Esophagus (tissue), 2 donors: ENCODE data around the gene AOAH. TPM values are rescaled to one million over a fixed set of nuclear protein-coding genes. Genes with fewer than 3 reads are reported as not detected.
"Not testable (repeated sequence)": the region's sequence is repeated elsewhere in the genome, so short reads cannot be mapped to it uniquely, and the experiment has no call there.

Experiments
- H3K27ac ChIP-seq, 2 donors: one replicate each; pipeline ENCODE4 v1.5.1; 2013; ENCODE audit warnings: low read depth in 2 of 2, mild to moderate bottlenecking in 2 of 2, inconsistent platforms in 1 of 2, low read length in 1 of 2, moderate library complexity in 1 of 2
- H3K27me3 ChIP-seq, 2 donors: one replicate each; pipeline ENCODE4 v1.6.1; 2013; ENCODE audit warnings: low read length in 2 of 2, control low read depth in 1 of 2, mild to moderate bottlenecking in 1 of 2; ENCODE audit not compliant: insufficient read depth in 2 of 2, control insufficient read depth in 1 of 2
- H3K36me3 ChIP-seq, 2 donors: one replicate each; pipeline ENCODE4 v1.6.1; 2013; ENCODE audit warnings: low read length in 1 of 2; ENCODE audit not compliant: control insufficient read depth in 2 of 2, insufficient read depth in 2 of 2
- H3K4me1 ChIP-seq, 2 donors: one replicate each; pipeline ENCODE4 v1.6.1; 2013; ENCODE audit warnings: low read length in 1 of 2; ENCODE audit not compliant: control insufficient read depth in 2 of 2, insufficient read depth in 2 of 2
- H3K4me3 ChIP-seq, 2 donors: one replicate each; pipeline ENCODE4 v1.5.1; 2013; ENCODE audit warnings: low read length in 2 of 2, mild to moderate bottlenecking in 2 of 2, low read depth in 1 of 2, moderate library complexity in 1 of 2
- H3K9me3 ChIP-seq, 2 donors: one replicate each; pipeline ENCODE4 v1.6.1; 2013; ENCODE audit warnings: mild to moderate bottlenecking in 2 of 2, low read depth in 1 of 2, low read length in 1 of 2, moderate library complexity in 1 of 2; ENCODE audit not compliant: control insufficient read depth in 2 of 2, insufficient read depth in 1 of 2
- WGBS, 2 donors: extraction: QIAGEN DNeasy Blood & Tissue Kit; methylation state at CpG; one replicate each; pipeline ENCODE4 v1.1.7; 2013; 5-methylcytosine and 5-hydroxymethylcytosine counted together
- polyA plus RNA-seq, 2 donors: library from polyadenylated mRNA; stranded (reverse); fragments of 200-250 nt; gene quantifications; one replicate each; pipeline ENCODE4 v1.2.3, GENCODE V29; 2013
- donor health status: healthy with polysubstance abuse.
- donor health status: Bipolar disorder and iron deficiency.

Gene AOAH
- polyA plus RNA-seq, 2 donors, result 0.71 to 1.7 TPM

GRCh38 chr7:36708767-36709166, 15.5 kb downstream of the AOAH start:
- H3K4me1 ChIP-seq, result no peaks in the 10 kb centered on the region
- 76 to 78% methylated on average over 5 of the region's 5 CpGs for WGBS, 2 donors
- no peak overlapping the region for H3K4me3 ChIP-seq
- H3K36me3 ChIP-seq, result no peaks in the 10 kb centered on the region
- H3K27ac ChIP-seq, result no peak overlapping the region
- no peaks in the 10 kb centered on the region for H3K27me3 ChIP-seq
- H3K9me3 ChIP-seq, result peaks cover 0 to 4% of the 10 kb centered on the region in 2 donors

DNA sequence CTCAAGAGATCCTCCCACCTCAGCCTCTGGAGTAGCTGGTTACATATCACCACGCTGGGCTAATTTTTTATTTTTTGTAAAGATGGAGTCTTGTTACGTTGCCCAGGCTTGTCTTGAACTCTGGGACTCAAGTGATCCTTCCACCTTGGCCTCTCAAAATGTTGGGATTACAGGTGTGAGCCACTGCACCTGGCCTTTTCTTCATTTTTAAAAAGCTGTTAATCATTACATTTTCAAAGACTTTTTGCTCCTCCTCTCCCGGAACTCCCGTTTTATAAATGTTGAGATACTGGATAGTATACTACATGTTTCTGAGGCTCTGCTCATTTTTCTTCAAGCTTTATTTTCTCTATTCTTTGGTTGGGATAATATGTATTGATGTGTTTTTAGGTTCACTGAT, 16.4 kb downstream of the AOAH start:
- WGBS, 2 donors, result 55 to 58% methylated on average over 4 of the region's 4 CpGs
- Histone ChIP-seq H3K27me3 (no peaks in the 10 kb centered on the region), H3K27ac (no peak overlapping the region), H3K36me3 (no peaks in the 10 kb centered on the region), H3K4me3 (no peak overlapping the region), H3K4me1 (no peaks in the 10 kb centered on the region), H3K9me3 (peaks cover 0 to 4% of the 10 kb centered on the region in 2 donors)

- WGBS, 2 donors, result 74 to 84% methylated on average over 3 of the region's 3 CpGs
These were observed 16.8 kb downstream of the AOAH start for GRCh38 chr7:36707465-36707864.

DNA sequence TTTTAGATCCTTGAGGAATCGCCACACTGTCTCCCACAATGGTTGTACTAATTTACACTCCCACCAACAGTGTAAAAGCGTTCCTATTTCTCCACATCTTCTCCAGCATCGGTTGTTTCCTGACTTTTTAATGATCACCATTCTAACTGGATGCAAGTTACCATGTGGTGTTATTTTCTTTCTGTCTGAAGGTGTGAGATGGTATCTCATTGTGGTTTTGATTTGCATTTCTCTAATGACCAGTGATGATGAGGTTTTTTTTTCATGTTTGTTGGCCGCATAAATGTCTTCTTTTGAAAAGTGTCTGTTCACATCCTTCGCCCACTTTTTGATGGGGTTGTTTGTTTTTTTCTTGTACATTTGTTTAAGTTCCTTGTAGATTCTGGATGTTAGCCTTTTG, 20.4 kb downstream of the AOAH start:
- WGBS, 2 donors, result 95 to 97% methylated on average over 5 of the region's 5 CpGs
- not testable (repeated sequence) for H3K4me3 ChIP-seq, H3K27ac ChIP-seq, H3K27me3 ChIP-seq, H3K9me3 ChIP-seq, H3K4me1 ChIP-seq, H3K36me3 ChIP-seq

More at GRCh38 chr7:36707465-36707864, 16.8 kb downstream of the AOAH start:
- Histone ChIP-seq H3K9me3 (peaks cover 0 to 4% of the 10 kb centered on the region in 2 donors), H3K4me3 (no peak overlapping the region), H3K27ac (no peak overlapping the region), H3K27me3 (no peaks in the 10 kb centered on the region), H3K36me3 (no peaks in the 10 kb centered on the region), H3K4me1 (no peaks in the 10 kb centered on the region)

- WGBS, 2 donors, result 59 to 63% methylated on average over 5 of the region's 5 CpGs
- no peaks in the 10 kb centered on the region for H3K36me3 ChIP-seq
- no peak overlapping the region for H3K27ac ChIP-seq
- no peak overlapping the region for H3K4me3 ChIP-seq
- H3K27me3 ChIP-seq, result no peaks in the 10 kb centered on the region
- H3K9me3 ChIP-seq, result no peaks in the 10 kb centered on the region
- no peaks in the 10 kb centered on the region for H3K4me1 ChIP-seq
These were observed 31.8 kb downstream of the AOAH start for GRCh38 chr7:36692456-36692855.

- no peaks in the 10 kb centered on the region for H3K4me1 ChIP-seq
- H3K27me3 ChIP-seq, result no peaks in the 10 kb centered on the region
- H3K9me3 ChIP-seq, result no peaks in the 10 kb centered on the region
- no peaks in the 10 kb centered on the region for H3K36me3 ChIP-seq
- H3K27ac ChIP-seq, result no peak overlapping the region
- no peak overlapping the region for H3K4me3 ChIP-seq
- WGBS, 2 donors, result 69 to 82% methylated on average over 4 of the region's 4 CpGs
These were observed 32.3 kb downstream of the AOAH start for GRCh38 chr7:36691983-36692382.

- H3K36me3 ChIP-seq, result no peaks in the 10 kb centered on the region
- H3K9me3 ChIP-seq, result no peaks in the 10 kb centered on the region
- H3K4me1 ChIP-seq, result no peaks in the 10 kb centered on the region
- 57 to 59% methylated on average over 6 of the region's 6 CpGs for WGBS, 2 donors
- no peak overlapping the region for H3K27ac ChIP-seq
- H3K4me3 ChIP-seq, result no peak overlapping the region
- no peaks in the 10 kb centered on the region for H3K27me3 ChIP-seq
These were observed 33.6 kb downstream of the AOAH start for GRCh38 chr7:36690514-36691187.

DNA sequence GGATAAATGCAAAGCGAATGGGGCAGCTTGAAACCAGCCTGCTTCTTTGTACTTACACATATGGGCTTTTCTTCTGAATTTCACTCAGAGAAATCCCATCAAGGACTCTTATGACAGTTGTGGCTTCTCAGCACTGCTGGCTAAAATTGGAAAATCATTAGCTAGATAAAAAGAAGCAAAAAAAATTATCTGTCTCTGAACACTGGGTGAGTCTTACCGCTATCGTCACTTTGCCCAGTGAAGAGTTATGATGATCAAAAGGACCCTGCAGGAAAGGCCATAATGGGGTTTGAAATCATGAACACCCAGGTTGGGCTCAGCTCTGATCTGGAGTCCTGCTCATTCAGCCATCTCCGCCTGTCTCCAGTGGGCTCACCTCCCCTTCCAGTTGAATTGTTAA, 34.3 kb downstream of the AOAH start:
- H3K9me3 ChIP-seq, result no peaks in the 10 kb centered on the region
- 86 to 89% methylated on average over 4 of the region's 4 CpGs for WGBS, 2 donors
- H3K27ac ChIP-seq, result no peak overlapping the region
- no peaks in the 10 kb centered on the region for H3K4me1 ChIP-seq
- no peak overlapping the region for H3K4me3 ChIP-seq
- no peaks in the 10 kb centered on the region for H3K27me3 ChIP-seq
- no peaks in the 10 kb centered on the region for H3K36me3 ChIP-seq

DNA sequence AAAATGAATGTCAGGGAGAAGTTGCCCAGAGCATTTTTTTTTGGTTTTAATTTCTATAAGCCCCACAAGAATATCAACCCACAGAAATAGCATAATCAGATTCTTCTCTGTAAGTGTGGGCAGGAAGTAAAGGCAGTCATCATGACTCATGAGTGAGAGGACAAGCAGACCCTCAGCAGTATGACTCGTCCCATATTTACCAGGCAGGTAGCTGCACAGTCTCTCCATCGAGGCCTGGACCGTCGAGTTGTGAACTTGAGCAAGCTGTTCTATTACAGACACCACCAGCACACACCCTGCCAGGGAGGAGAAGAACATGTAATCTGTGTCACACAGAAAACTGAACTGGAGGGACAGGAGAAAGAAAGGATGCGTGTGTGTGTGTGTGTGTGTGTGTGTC, 37.8 kb downstream of the AOAH start:
- H3K36me3 ChIP-seq, result no peaks in the 10 kb centered on the region

DNA sequence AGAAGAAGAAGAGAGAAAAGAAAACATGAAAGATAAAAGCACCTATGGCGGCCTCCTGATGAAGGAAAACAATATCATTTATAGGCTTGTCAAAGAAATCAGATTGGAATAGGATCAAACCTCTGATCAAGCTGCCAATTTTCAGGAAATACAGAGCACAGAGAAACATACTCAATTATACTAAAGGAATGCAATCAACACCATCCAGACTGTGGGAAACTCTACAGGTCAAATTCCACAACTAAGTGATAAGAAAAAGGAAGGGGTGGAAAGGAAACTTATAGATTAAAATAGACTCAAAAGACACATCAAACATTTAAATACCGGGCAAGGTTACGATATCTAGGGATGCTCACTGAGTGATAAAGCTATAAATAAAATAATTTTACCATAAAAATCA, 39.3 kb downstream of the AOAH start:
- Histone ChIP-seq H3K27ac (no peak overlapping the region), H3K27me3 (no peaks in the 10 kb centered on the region), H3K4me1 (no peaks in the 10 kb centered on the region), H3K9me3 (no peaks in the 10 kb centered on the region), H3K4me3 (no peak overlapping the region), H3K36me3 (no peaks in the 10 kb centered on the region)
- 61 to 84% methylated on average over 3 of the region's 3 CpGs for WGBS, 2 donors

More for the DNA sequence above, 37.8 kb downstream of the AOAH start:
- H3K27ac ChIP-seq, result no peak overlapping the region
- 52 to 54% methylated on average over 5 of the region's 5 CpGs for WGBS, 2 donors
- H3K9me3 ChIP-seq, result no peaks in the 10 kb centered on the region
- no peak overlapping the region for H3K4me3 ChIP-seq
- H3K4me1 ChIP-seq, result no peaks in the 10 kb centered on the region
- H3K27me3 ChIP-seq, result no peaks in the 10 kb centered on the region
